Heart left ventricle (tissue), 16 donors: ENCODE measurements around the gene PABPN1L. TPM values are rescaled to one million over a fixed set of nuclear protein-coding genes. Genes with fewer than 3 reads are reported as not detected.

Experiments
- ATAC-seq, 4 donors: fragments of 200-7000 bp; cut with Tn5 transposase; one replicate each; pipeline ENCODE4 v1.9.1; 2020 to 2022; ENCODE audit warnings: moderate library complexity in 4 of 4, mild to moderate bottlenecking in 3 of 4, moderate number of reproducible peaks in 1 of 4
- DNase-seq, 5 donors: peaks; one replicate each; pipeline ENCODE4 v3.0.0-alpha.2; 2020
- H3K27ac ChIP-seq, 12 donors: fragments of 200-600 bp; sonication (generic) in 4 of 12; one replicate each; pipeline versions ENCODE4 v1.5.0 to v1.8.0; 2016 to 2022; ENCODE audit warnings: mild to moderate bottlenecking in 2 of 12
- H3K27me3 ChIP-seq, 9 donors: fragments of 200-600 bp; sonication (generic) in 2 of 9; one replicate each; pipeline versions ENCODE4 v1.5.1 to v1.8.0; 2016 to 2022; ENCODE audit warnings: mild to moderate bottlenecking in 3 of 9
- H3K36me3 ChIP-seq, 9 donors: fragments of 200-600 bp; sonication (generic) in 2 of 9; one replicate each; pipeline versions ENCODE4 v1.5.0 to v1.8.0; 2018 to 2022; ENCODE audit warnings: mild to moderate bottlenecking in 2 of 9
- H3K4me1 ChIP-seq, 12 donors: fragments of 200-600 bp; sonication (generic) in 4 of 12; one replicate each; pipeline versions ENCODE4 v1.5.0 to v1.8.0; 2016 to 2022; ENCODE audit warnings: mild to moderate bottlenecking in 3 of 12
- H3K4me3 ChIP-seq, 12 donors: fragments of 200-600 bp; sonication (generic) in 4 of 12; one replicate each; pipeline versions ENCODE4 v1.5.0 to v1.8.0; 2017 to 2022; ENCODE audit warnings: mild to moderate bottlenecking in 9 of 12, moderate library complexity in 4 of 12
- H3K9me3 ChIP-seq, 12 donors: fragments of 200-600 bp; sonication (generic) in 4 of 12; one replicate each; pipeline versions ENCODE4 v1.5.0 to v1.8.0; 2016 to 2022; ENCODE audit warnings: mild to moderate bottlenecking in 1 of 12
- CTCF ChIP-seq, 12 donors: fragments of 200-600 bp; sonication (generic) in 4 of 12; IDR thresholded peaks; one replicate each; pipeline versions ENCODE4 v1.5.0 to v1.8.0; 2018 to 2022; ENCODE audit warnings: antibody characterized with exemption in 12 of 12, mild to moderate bottlenecking in 5 of 12
- POLR2A ChIP-seq, 2 donors: fragments of 450-650 bp; IDR thresholded peaks; one replicate each; pipeline ENCODE4 v1.6.1; 2017; ENCODE audit warnings: antibody characterized with exemption in 2 of 2, mild to moderate bottlenecking in 2 of 2, moderate library complexity in 2 of 2
- WGBS, 4 donors: extraction: QIAGEN DNeasy Blood & Tissue Kit in 2 of 4; methylation state at CpG; one replicate each; pipeline versions ENCODE4 v1.1.5 to v1.1.7; 2013 to 2018; 5-methylcytosine and 5-hydroxymethylcytosine counted together
- intact Hi-C, 10 donors: fragments of 100-400 bp; cut with DNase I; formaldehyde crosslinking; loops; one replicate each; pipeline versions ENCODE4 v1.11.1 to v1.14.2; 2022
- polyA plus RNA-seq, 2 donors: library from polyadenylated mRNA; stranded (reverse); fragments of 200-250 nt; gene quantifications; one replicate each; pipeline ENCODE4 v1.2.3, GENCODE V29; 2013
- total RNA-seq, 9 donors: library from RNA; depleted of rRNA in 2 of 9; stranded (reverse); fragments of >200 nt in 2 of 9; fragmentation: NEBNext Ultra II Directional in 3 of 9; extraction: Animal tissue kit (Norgen Biotek cat#: 25700) in 3 of 9; gene quantifications; one replicate each; pipeline versions ENCODE4 v1.1.0 to v1.2.4, GENCODE V29; 2016 to 2023
- donor health status: ischemic (EF 13 %, LVEDD 7.1; RV severe dilation, severe dysfunction).
- donor health status: healthy with polysubstance abuse.
- donor health status: DM: no; HTN: yes; CAD: no.
- donor health status: DM: no; HTN: no; CAD: no.
- donor health status: ischemic (EF 25% LVEDD 6.9; RV normal size, moderate dysfunction).
- donor health status: ischemic (EF 25% LVEDD 5.7; RV mildly dilated, moderate dysfunction).
- donor health status: healthy.
- donor health status: DM: yes; HTN: yes; CAD: no.
- donor health status: ischemic (EF 35%, LVEDD 5.7; RV mildly dilated, moderate dysfunction).
- donor health status: nonischemic (EF 11% LVEDD 7.7; RV severe dilation, severe dysfunction).
- donor health status: DM: yes; HTN: yes; CAD: no.
- donor health status: PGD.
- donor health status: ischemic (EF 29% LVEDD 5.4; RV normal size, mild dysfunction).
- donor health status: nonischemic (EF 23%, LVEDD 6.1; RV moderate dilation, normal function).

The PABPN1L gene
- total and polyA plus RNA-seq, 11 donors, result not detected

DNA sequence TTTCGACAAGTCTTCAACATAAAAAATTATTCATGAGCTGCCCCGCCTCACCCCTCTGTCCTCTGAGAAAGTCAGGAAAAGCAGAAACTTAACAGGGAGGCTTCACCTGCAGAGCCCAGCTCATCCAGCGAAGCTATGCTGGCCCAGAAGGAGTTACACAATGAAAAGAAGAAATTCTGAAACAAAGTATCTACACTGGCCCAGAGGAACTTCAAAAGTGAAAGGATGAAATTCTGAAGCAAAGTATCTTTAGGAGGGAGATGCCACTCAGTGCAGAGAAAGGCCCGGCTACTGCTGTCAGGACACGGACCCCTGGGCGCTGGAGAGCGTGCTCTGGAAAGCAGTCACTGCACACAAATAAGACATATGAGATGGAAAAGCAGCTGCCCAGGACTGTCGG lies 11.3 kb downstream of the PABPN1L start:
- TF ChIP-seq POLR2A (IDR thresholded peaks at IDR 0.05) (no peak), CTCF (IDR thresholded peaks at IDR 0.05) (no peak)
- H3K4me1 ChIP-seq, result peaks cover 0 to 52% (median 21%) of the 10 kb centered on the region in 12 donors
- peak overlapping the region in 1 of 12 donors; percentile 73 for H3K4me3 ChIP-seq
- peak overlapping the region in 1 of 12 donors; percentile 75 for H3K27ac ChIP-seq
- DNase-seq (no peak), ATAC-seq (no peak)
- intact Hi-C loops, result loop anchor here in 3 of 10 donors (5.0 to 10.0 kb wide), 3 partner anchors 43 to 362 kb away; partner anchors contain the start of genes ZNF778 (in 2 of the 3) and APRT (in 1 of the 3)
- peaks cover 0 to 27% (median 16%) of the 10 kb centered on the region in 9 donors for H3K36me3 ChIP-seq
- no peaks in the 10 kb centered on the region for H3K27me3 ChIP-seq
- no peaks in the 10 kb centered on the region for H3K9me3 ChIP-seq
- WGBS, 4 donors, result 88 to 92% (median 91%) methylated on average over 8 of the region's 8 CpGs

DNA sequence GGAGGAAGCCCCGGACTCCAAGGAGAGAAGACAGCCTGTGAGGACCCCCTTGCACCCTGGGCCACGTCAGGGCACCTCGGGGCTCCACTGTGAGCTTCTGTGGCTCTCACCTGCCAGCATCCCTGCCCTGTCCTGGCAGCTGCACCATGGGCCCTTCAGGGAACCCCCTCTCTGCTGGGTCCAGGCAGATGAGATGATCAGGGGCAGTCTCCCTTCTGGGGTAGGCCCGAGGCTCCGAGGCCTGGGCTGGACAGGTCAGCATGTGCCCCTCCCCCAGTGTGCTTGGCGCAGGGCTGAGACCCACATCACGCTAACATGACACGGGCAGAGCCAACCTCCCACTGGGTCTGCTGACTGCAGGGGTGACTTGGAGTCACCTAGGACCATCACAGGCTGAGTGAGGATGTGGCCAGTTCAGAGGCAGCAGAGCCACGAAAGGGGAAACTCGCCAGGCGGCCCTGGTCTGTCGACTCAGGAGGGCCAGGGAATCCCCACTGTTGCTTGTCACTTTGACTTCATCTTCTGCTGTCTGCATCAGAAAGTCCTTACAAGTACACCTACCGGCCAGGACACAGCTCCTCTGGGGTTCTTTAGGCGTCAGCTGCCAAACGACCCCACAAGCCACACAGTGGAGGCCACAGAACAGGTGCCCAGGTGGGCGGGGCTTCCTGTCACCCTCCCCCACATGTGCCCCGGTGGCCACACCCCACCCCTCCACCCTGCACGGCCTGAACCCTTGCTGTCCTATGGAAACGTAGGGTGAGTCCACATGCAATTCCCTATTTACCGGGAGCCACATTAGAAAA lies 12.0 kb downstream of the PABPN1L start:
- no peak for TF ChIP-seq POLR2A (IDR thresholded peaks at IDR 0.05)
- TF ChIP-seq CTCF (IDR thresholded peaks at IDR 0.05), result no peak
- Histone ChIP-seq H3K27ac (peak overlapping the region in 1 of 12 donors; percentile 75), H3K4me3 (no peak overlapping the region), H3K27me3 (no peaks in the 10 kb centered on the region), H3K4me1 (peaks cover 0 to 52% (median 21%) of the 10 kb centered on the region in 12 donors), H3K9me3 (no peaks in the 10 kb centered on the region), H3K36me3 (peaks cover 0 to 27% (median 11%) of the 10 kb centered on the region in 9 donors)
- WGBS, 4 donors, result 73 to 80% (median 79%) methylated on average over 16 to 20 of the region's 20 CpGs
- DNase-seq (no peak), ATAC-seq (no peak)
- intact Hi-C loops, result loop anchor here in 3 of 10 donors (5.0 to 10.0 kb wide), 3 partner anchors 42 to 363 kb away; partner anchors contain the start of genes ZNF778 (in 2 of the 3) and APRT (in 1 of the 3)

GRCh38 chr16:88853325-88853941 lies 13.0 kb downstream of the PABPN1L start:
- peaks cover 0 to 45% (median 19%) of the 10 kb centered on the region in 12 donors for H3K4me1 ChIP-seq
- no peaks in the 10 kb centered on the region for H3K27me3 ChIP-seq
- DNase-seq (no peak), ATAC-seq (no peak)
- no peak overlapping the region for H3K4me3 ChIP-seq
- peaks cover 0 to 18% (median under 1%) of the 10 kb centered on the region in 9 donors for H3K36me3 ChIP-seq
- no peaks in the 10 kb centered on the region for H3K9me3 ChIP-seq
- 77 to 87% (median 84%) methylated on average over 15 to 17 of the region's 17 CpGs for WGBS, 4 donors
- intact Hi-C loops, result loop anchor here in 1 of 10 donors (10.0 kb wide), 1 partner anchor 361 kb away; the partner anchor contains the start of gene ZNF778
- TF ChIP-seq CTCF (IDR thresholded peaks at IDR 0.05), result no peak
- no peak for TF ChIP-seq POLR2A (IDR thresholded peaks at IDR 0.05)
- no peak overlapping the region for H3K27ac ChIP-seq

GRCh38 chr16:88851616-88852015 lies 14.8 kb downstream of the PABPN1L start:
- 92 to 99% (median 94%) methylated on average over 16 to 19 of the region's 19 CpGs for WGBS, 4 donors
- intact Hi-C loops, result loop anchor here in 1 of 10 donors (10.0 kb wide), 1 partner anchor 363 kb away; the partner anchor contains the start of gene ZNF778

More at GRCh38 chr16:88851616-88852015, 14.8 kb downstream of the PABPN1L start:
- ATAC-seq (no peak), DNase-seq (no peak)
- peaks cover 0 to 19% (median 3%) of the 10 kb centered on the region in 9 donors for H3K36me3 ChIP-seq
- TF ChIP-seq CTCF (IDR thresholded peaks at IDR 0.05) (no peak), POLR2A (IDR thresholded peaks at IDR 0.05) (no peak)
- no peaks in the 10 kb centered on the region for H3K9me3 ChIP-seq
- no peak overlapping the region for H3K4me3 ChIP-seq
- H3K27ac ChIP-seq, result no peak overlapping the region
- peaks cover 0 to 36% (median 11%) of the 10 kb centered on the region in 12 donors for H3K4me1 ChIP-seq
- no peaks in the 10 kb centered on the region for H3K27me3 ChIP-seq
